GM19455 (cell line): ENCODE measurements around the gene GTF3C4.
A peak's percentile ranks its signal among the peaks of the same experiment; 100 is the strongest.

Experiments used
- ATAC-seq: cut with Tn5 transposase; IDR thresholded peaks from one replicate; pipeline ENCODE4 v1.9.1; 2021; ENCODE audit not compliant: unreplicated experiment

GTF3C4 gene

DNA sequence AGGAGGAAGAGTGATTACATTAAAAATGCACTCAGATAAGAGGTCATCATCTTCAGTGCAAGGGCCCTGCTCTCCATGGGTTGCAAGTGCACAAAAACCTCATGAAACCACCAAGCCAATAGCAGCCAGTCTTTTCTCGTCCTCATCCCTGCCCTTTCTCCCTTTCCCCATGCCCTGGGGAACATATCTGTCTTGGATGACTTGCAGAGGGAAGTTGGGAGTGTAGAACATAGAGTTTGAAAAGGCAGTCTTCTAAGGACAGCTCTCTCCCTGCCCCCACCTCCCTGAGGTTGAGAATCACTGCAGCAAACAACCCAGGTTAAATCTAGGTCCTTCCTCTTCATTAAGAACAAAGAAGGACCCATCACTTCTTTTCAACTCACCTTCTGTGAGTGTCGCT, 22.5 kb upstream of the GTF3C4 start:
- ATAC-seq: no peak

- no peak for ATAC-seq
Measured at GRCh38 chr9:132648283-132648682, 22.0 kb upstream of the GTF3C4 start.

GRCh38 chr9:132648685-132649084, 21.6 kb upstream of the GTF3C4 start:
- no peak for ATAC-seq

GRCh38 chr9:132651259-132651658, 19.0 kb upstream of the GTF3C4 start:
- ATAC-seq: no peak

DNA sequence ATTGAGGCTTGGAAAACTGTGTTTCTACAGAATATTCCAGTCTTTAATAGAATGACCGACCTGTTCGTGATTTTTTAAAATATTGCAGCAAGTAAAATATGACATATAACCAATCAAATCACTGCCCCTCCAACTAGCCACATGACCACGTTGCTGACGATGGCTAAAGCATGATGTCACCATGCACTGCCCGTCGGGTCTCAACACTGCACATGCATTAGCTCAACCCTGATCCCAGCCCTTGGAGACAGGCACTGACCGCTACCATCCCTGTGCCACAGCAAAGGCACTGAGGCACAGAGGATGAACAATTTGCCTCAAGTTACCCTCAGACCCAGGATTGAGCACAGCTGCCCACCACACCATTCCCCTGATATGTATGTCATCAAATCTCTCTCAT, 14.0 kb upstream of the GTF3C4 start:
- no peak for ATAC-seq

- ATAC-seq: no peak
Measured at GRCh38 chr9:132662152-132662945, 7.9 kb upstream of the GTF3C4 start.

DNA sequence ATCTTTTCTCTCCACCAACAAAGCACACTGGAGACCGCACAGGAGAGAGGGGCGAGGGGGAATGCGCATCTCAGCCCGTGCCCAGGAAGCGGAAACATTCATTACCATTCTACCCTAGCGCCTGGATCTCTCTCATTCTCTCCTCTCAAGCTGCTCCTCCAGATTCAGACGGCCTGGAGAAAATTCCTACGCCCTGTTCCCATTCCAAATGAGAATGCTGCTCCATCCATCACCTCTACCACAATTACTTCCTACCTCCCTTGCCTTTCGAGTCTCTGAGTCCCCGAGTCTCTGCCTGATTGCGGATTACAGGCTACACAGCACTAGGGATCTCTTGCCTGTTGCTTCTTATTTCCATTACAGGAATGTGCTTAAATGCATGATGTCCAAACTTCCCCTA, 7.1 kb upstream of the GTF3C4 start:
- no peak for ATAC-seq

DNA sequence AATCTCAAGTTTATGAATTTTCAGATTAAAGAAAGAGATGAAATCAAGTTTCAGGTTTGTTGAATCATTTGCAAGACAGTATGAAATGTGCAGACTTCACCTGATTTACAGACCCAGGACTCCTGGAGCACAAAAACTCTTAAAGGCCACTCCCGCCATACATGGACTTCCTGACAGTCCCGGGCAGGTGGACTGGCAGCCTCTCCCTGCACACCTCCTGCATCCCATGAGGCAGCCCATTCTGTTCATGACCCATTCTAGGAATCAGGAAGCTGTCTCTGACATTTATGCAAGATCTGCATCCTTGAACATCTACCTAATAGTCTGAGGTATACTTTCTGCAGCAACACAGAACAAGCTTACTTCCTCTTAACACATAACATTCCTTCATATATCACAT, 6.4 kb upstream of the GTF3C4 start:
- ATAC-seq: no peak

DNA sequence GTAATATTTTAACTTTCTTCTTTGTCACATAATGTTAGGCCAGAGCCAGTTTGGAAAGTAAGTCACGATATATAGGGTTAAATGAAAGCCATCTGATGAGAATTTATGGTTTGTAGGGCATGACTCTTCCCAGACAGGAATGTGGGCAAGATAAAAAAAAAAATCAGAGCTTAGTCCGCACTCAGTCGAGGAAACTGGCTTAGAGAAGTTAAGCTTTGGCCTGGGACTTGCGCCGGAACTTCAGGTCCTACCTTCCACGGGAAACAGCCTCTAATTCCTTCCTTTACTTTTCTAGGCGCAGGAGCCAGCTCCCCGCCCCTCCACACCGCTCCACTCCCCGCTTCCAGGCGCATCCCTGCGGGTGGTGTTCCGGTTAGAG, 956 bp upstream of the GTF3C4 start:
- no peak for ATAC-seq

GRCh38 chr9:132669698-132670456, 387 bp upstream of the GTF3C4 start, which contains the start of gene DDX31:
DDX31 (minus strand) TSS chr9:132669983; CDS start chr9:132669934, 49 bp downstream.
- peak; percentile 66 for ATAC-seq

DNA sequence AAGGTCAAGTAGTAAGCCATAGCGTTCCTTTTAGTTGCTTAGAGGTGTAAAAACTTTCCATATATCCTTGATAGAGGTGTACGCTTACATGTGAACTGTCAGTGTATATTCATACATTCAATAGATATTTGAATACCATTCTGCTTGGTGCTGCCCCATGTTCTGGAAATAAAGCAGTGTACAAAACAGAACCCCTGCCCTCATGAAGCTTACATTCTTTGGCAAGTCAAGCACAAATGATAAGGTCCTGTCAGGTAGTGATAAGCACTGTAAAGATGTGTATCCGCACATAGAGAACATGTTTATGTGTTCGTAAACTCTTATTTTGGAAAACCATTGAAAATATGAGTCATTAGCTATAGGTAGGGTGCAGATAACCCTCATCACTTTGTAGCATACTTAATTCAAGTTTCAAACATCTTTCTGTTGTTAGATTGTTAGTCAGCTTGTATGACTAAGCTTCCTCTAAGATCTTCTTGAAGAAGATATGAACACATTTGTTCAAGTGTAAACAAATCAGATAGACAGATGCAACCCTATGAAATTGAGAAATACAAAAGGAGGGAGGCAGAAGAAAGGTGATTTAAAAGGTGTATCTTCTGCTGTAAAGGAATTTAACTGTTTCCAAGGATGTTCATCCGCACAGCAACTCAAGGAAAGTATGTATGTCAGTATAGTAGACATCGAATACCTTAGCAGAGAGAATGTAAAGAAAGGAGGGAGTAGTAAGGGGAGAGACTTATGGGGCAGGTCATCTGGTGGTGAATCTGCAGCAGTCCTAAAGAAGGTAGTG, 1.6 kb downstream of the GTF3C4 start:
- no peak for ATAC-seq

- ATAC-seq: no peak
Measured at GRCh38 chr9:132672413-132672690, 2.1 kb downstream of the GTF3C4 start.

GRCh38 chr9:132673355-132673754, 3.1 kb downstream of the GTF3C4 start:
- no peak for ATAC-seq

DNA sequence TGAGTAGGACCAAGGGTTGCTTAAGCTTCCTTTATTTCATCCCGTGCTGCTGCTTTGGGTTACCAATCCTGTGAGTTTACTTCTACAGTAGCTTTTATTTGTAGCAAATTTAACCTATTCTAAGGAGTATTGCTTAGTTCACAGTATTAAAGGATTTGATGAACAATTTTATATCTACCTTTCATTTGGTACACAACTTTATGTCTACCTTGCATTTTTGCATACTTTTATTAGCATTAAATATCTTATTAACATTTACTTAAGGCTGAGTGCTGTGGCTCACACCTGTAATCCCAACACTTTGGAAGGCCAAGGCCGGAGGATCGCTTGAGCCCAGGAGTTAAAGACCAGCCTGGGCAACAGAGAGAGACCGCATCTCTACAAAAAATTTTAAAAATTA, 4.2 kb downstream of the GTF3C4 start:
- ATAC-seq: no peak

- ATAC-seq: no peak
Measured at GRCh38 chr9:132677976-132678375, 7.7 kb downstream of the GTF3C4 start.

DNA sequence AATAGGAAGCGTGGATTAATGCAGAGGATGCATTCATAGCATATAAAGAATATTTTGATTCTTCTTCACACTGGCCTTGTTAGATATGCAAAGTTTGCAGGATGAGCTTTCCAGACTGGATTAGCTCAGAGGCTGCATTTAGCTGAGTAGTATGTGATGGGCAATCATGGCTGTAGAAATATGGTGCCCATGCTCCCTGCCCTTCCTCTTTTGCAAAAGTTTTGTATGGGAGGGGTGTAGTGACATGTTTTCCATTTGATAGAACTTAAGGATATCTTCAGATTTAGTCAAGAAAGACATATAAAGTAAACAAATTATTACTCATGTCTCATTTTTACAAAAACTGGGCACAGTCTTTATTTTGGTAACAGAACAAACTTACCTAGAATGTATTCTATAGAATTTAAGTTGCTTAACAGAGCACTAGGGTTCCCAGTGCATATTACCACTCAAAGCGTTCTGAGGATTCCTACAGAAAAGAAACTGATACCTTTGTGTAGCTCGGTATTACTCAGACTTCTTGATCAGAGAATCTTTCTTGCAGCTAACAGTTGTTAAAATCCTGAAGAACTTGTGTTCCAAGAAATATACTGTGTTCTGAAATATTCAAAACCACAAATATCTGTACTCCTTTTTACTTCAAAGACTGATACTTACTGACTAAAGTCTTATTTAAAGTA, 9.8 kb downstream of the GTF3C4 start:
- no peak for ATAC-seq

DNA sequence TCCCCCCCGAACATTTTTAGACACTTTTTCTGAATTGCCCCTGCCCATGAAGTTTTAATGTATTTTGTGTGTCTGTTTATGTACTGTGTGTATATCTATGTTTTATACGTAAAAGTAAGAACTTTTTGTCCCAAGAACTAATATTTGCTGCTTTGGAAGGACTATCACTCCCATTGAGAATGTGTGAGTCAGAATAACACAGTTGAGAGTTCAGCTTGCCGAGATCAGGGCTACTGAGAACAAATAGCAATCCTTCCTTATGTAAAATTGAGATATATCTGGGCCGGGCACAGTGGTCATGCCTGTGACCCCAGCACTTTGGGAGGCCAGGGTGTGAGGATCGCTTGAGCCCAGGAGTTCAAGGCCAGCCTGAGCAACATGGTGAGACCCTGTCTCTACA, 11.3 kb downstream of the GTF3C4 start:
- ATAC-seq: no peak

DNA sequence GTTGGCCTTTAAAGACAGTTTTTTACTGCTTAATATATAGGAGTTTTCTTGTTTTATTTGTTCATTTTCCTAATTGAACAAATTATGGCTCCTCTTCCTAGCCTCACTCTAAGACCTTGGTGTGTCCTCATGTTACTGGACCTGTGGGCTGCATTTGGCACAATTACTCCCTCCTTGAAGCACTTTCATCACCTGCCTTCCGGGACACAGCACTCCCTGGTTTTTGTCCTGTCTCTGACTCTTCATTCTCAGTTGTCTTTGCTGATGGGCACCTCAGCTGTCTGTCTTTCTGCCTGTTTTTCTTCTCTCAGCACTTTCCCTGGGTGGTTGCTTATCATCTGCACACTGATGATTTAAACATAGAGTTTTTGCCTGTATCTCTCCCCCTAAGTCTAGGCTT, 13.6 kb downstream of the GTF3C4 start:
- ATAC-seq: no peak

GRCh38 chr9:132690696-132691095, 20.4 kb downstream of the GTF3C4 start:
- no peak for ATAC-seq

- no peak for ATAC-seq
Measured at GRCh38 chr9:132694144-132694543, 23.9 kb downstream of the GTF3C4 start.

- ATAC-seq: no peak
Measured at GRCh38 chr9:132697230-132697629, 27.0 kb downstream of the GTF3C4 start.
